Breast epithelium (tissue), 3 donors: ENCODE measurements around the gene KLHL29.

Source experiments
- POLR2A ChIP-seq: fragments of 450-650 bp; IDR thresholded peaks from one replicate; pipeline ENCODE4 v1.6.1; 2016; ENCODE audit warnings: antibody characterized with exemption, mild to moderate bottlenecking, moderate library complexity
- TF ChIP-seq, protein P1 (sequence below), 3 donors: fragments of 450-650 bp; IDR thresholded peaks; one replicate each; pipeline ENCODE4 v1.5.1; 2016 to 2017; ENCODE audit warnings: antibody characterized with exemption in 3 of 3, mild to moderate bottlenecking in 3 of 3, moderate library complexity in 3 of 3

DNA sequence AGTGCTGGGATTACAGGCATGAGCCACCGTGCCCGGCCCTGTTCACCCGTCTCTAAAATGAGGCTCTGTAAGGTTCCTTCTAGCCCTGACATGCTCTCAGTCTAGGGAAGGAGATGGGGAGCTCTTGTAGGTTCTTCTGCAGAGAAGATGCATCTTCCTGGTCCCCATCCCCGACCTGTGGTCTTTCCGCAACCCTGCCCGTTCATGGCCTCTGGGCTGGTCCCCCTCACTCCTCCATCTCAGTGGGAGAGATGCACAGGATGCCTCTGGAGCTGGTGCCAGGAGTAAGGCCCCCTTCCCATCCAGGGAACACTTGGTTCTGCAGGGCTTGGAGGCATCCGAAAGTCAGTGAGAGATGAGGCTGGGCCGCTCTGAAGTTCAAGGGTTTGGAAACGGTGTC lies 212.7 kb downstream of the KLHL29 start:
- TF ChIP-seq, protein P1, sequence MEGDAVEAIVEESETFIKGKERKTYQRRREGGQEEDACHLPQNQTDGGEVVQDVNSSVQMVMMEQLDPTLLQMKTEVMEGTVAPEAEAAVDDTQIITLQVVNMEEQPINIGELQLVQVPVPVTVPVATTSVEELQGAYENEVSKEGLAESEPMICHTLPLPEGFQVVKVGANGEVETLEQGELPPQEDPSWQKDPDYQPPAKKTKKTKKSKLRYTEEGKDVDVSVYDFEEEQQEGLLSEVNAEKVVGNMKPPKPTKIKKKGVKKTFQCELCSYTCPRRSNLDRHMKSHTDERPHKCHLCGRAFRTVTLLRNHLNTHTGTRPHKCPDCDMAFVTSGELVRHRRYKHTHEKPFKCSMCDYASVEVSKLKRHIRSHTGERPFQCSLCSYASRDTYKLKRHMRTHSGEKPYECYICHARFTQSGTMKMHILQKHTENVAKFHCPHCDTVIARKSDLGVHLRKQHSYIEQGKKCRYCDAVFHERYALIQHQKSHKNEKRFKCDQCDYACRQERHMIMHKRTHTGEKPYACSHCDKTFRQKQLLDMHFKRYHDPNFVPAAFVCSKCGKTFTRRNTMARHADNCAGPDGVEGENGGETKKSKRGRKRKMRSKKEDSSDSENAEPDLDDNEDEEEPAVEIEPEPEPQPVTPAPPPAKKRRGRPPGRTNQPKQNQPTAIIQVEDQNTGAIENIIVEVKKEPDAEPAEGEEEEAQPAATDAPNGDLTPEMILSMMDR (IDR thresholded peaks at IDR 0.05) = no peak
- TF ChIP-seq POLR2A = no peak
